Measurements from ENCODE around the gene S1PR1.
"Not testable (repeated sequence)": the region's sequence is repeated elsewhere in the genome, so short reads cannot be mapped to it uniquely, and the experiment has no call there.

S1PR1 gene

GRCh38 chr1:101236516-101237228, at the start of gene S1PR1:
Gene S1PR1 (plus strand): TSS chr1:101237019. CDS start chr1:101238985, 1,966 bp downstream.
- DNase-seq: no peak

GRCh38 chr1:101187297-101187696, 49.5 kb upstream of the S1PR1 start:
- no peak for DNase-seq

- DNase-seq: no peak
Observed at GRCh38 chr1:101188331-101188730, 48.5 kb upstream of the S1PR1 start.

- DNase-seq: not testable (repeated sequence)
Observed at GRCh38 chr1:101188968-101189367, 47.9 kb upstream of the S1PR1 start.

GRCh38 chr1:101190441-101190840, 46.4 kb upstream of the S1PR1 start:
- no peak for DNase-seq

GRCh38 chr1:101191049-101191448, 45.8 kb upstream of the S1PR1 start:
- no peak for DNase-seq

GRCh38 chr1:101193733-101194169, 43.1 kb upstream of the S1PR1 start:
- DNase-seq: no peak

- no peak for DNase-seq
Observed at GRCh38 chr1:101194746-101195145, 42.1 kb upstream of the S1PR1 start.

- no peak for DNase-seq
Observed at GRCh38 chr1:101196668-101197067, 40.2 kb upstream of the S1PR1 start.

GRCh38 chr1:101198842-101199636, 37.8 kb upstream of the S1PR1 start:
- DNase-seq: no peak

- DNase-seq: no peak
Observed at GRCh38 chr1:101199637-101199982, 37.2 kb upstream of the S1PR1 start.

GRCh38 chr1:101200513-101200912, 36.3 kb upstream of the S1PR1 start:
- DNase-seq: no peak

- no peak for DNase-seq
Observed at GRCh38 chr1:101203820-101204540, 32.8 kb upstream of the S1PR1 start.

- DNase-seq: no peak
Observed at GRCh38 chr1:101205457-101205856, 31.4 kb upstream of the S1PR1 start.

- not testable (repeated sequence) for DNase-seq
Observed at GRCh38 chr1:101206139-101206538, 30.7 kb upstream of the S1PR1 start.

- DNase-seq: not testable (repeated sequence)
Observed at GRCh38 chr1:101207271-101207670, 29.5 kb upstream of the S1PR1 start.

GRCh38 chr1:101207891-101208290, 28.9 kb upstream of the S1PR1 start:
- no peak for DNase-seq

GRCh38 chr1:101215363-101216011, 21.3 kb upstream of the S1PR1 start:
- DNase-seq: no peak

GRCh38 chr1:101216623-101217022, 20.2 kb upstream of the S1PR1 start:
- no peak for DNase-seq

GRCh38 chr1:101217148-101217547, 19.7 kb upstream of the S1PR1 start:
- DNase-seq: no peak

- not testable (repeated sequence) for DNase-seq
Observed at GRCh38 chr1:101218968-101219367, 17.9 kb upstream of the S1PR1 start.

- no peak for DNase-seq
Observed at GRCh38 chr1:101219924-101220870, 16.6 kb upstream of the S1PR1 start.
